Adrenal gland (tissue), 12 donors: ENCODE results near the gene NAALADL2. TPM values are rescaled to one million over a fixed set of nuclear protein-coding genes. Genes with fewer than 3 reads are reported as not detected.

Experiments used
- DNase-seq, 7 donors: peaks; one replicate each; pipeline ENCODE4 v3.0.0-alpha.2; 2019 to 2020
- H3K27ac ChIP-seq, 5 donors: fragments of 200-600 bp; sonication (generic) in 4 of 5; 1 replicate in 3 of 5; 2 replicates in 2 of 5; pipeline versions ENCODE4 v1.5.1 to v1.8.0; 2016 to 2020; ENCODE audit warnings: mild to moderate bottlenecking in 1 of 5
- H3K27me3 ChIP-seq: fragments of 200-600 bp; 2 replicates; pipeline ENCODE4 v1.8.0; 2021
- H3K36me3 ChIP-seq, 2 donors: fragments of 200-600 bp; replicated peaks in 1 of 2; 1 replicate in 1 of 2; 2 replicates in 1 of 2; pipeline versions ENCODE4 v1.5.1 to v1.8.0; 2018 to 2022
- H3K4me1 ChIP-seq, 2 donors: fragments of 200-600 bp; replicated peaks in 1 of 2; 1 replicate in 1 of 2; 2 replicates in 1 of 2; pipeline versions ENCODE4 v1.5.1 to v1.8.0; 2018 to 2021
- H3K4me3 ChIP-seq, 4 donors: fragments of 200-600 bp; sonication (generic) in 3 of 4; one replicate each; pipeline ENCODE4 v1.5.1; 2016 to 2018
- H3K9me3 ChIP-seq, 3 donors: fragments of 200-600 bp; sonication (generic) in 1 of 3; replicated peaks in 1 of 3; 1 replicate in 2 of 3; 2 replicates in 1 of 3; pipeline versions ENCODE4 v1.5.1 to v1.8.0; 2016 to 2021
- CTCF ChIP-seq, 6 experiments: fragments of 450-650 bp in 4 of 6; fragments of 200-600 bp in 2 of 6; sonication (generic) in 1 of 6; IDR thresholded peaks; 1 replicate in 5 of 6; 2 replicates in 1 of 6; pipeline versions ENCODE4 v1.5.1 to v1.8.0; 2016 to 2021; ENCODE audit warnings: antibody characterized with exemption in 6 of 6, mild to moderate bottlenecking in 2 of 6, moderate library complexity in 1 of 6
- POLR2A ChIP-seq, 2 donors: fragments of 450-650 bp; IDR thresholded peaks; one replicate each; pipeline ENCODE4 v1.6.1; 2017; ENCODE audit warnings: antibody characterized with exemption in 2 of 2, mild to moderate bottlenecking in 2 of 2, moderate library complexity in 1 of 2
- WGBS, 4 donors: extraction: QIAGEN DNeasy Blood & Tissue Kit in 2 of 4; methylation state at CpG; one replicate each; pipeline versions ENCODE4 v1.1.5 to v1.1.7; 2013 to 2017; 5-methylcytosine and 5-hydroxymethylcytosine counted together
- intact Hi-C, 2 donors: fragments of 100-400 bp; cut with DNase I; formaldehyde crosslinking; loops; one replicate each; pipeline versions ENCODE4 v1.14.1 to v1.15.0; 2022 to 2023
- polyA plus RNA-seq, 3 donors: library from polyadenylated mRNA; stranded (reverse); fragments of 200-250 nt in 2 of 3; fragments of 350-450 nt in 1 of 3; fragmentation: Illumina TruSeq in 1 of 3; extraction: RNeasy Lipid Tissue Mini Kit (QIAGEN cat#74804) in 1 of 3; gene quantifications; one replicate each; pipeline ENCODE4 v1.2.3, GENCODE V29; 2013 to 2014
- total RNA-seq, 9 donors: library from RNA; depleted of rRNA in 4 of 9; stranded (reverse); fragments of >200 nt in 4 of 9; fragments of 120-200 nt in 1 of 9; fragmentation: NEBNext Ultra II Directional in 1 of 9; extraction: Animal tissue kit (Norgen Biotek cat#: 25700) in 1 of 9; gene quantifications; one replicate each; pipeline versions ENCODE4 v1.1.0 to v1.2.4, GENCODE V29; 2013 to 2023
- donor health status: healthy with polysubstance abuse.
- donor health status: Bipolar disorder and iron deficiency.
- donor health status: DM: yes; HTN: yes; CAD: no.
- donor health status: DM: no; HTN: no; CAD: no.
- donor health status: DM: no; HTN: no; CAD: no.
- donor health status: DM: yes; HTN: yes; CAD: no.

NAALADL2 gene
- total and polyA plus RNA-seq, 12 donors: 0.24 to 7.8 (median 4.8) TPM

GRCh38 chr3:175001091-175001490 is 142.0 kb downstream of the NAALADL2 start:
- intact Hi-C loops: no loop called here
- TF ChIP-seq CTCF (IDR thresholded peaks at IDR 0.05): no peak
- TF ChIP-seq POLR2A (IDR thresholded peaks at IDR 0.05): no peak
- WGBS, 4 donors: 90 to 100% (median 98%) methylated on average over 1 of the region's 1 CpG
- no peak for DNase-seq
- H3K9me3 ChIP-seq: no peaks in the 10 kb centered on the region
- H3K4me3 ChIP-seq: no peak overlapping the region
- peaks cover 0 to 4% of the 10 kb centered on the region in 2 donors for H3K4me1 ChIP-seq
- H3K27me3 ChIP-seq: no peaks in the 10 kb centered on the region
- no peaks in the 10 kb centered on the region for H3K36me3 ChIP-seq
- H3K27ac ChIP-seq: no peak overlapping the region

GRCh38 chr3:175002732-175003143 is 143.6 kb downstream of the NAALADL2 start:
- Histone ChIP-seq H3K27ac (no peak overlapping the region), H3K9me3 (no peaks in the 10 kb centered on the region), H3K36me3 (no peaks in the 10 kb centered on the region), H3K4me3 (no peak overlapping the region), H3K4me1 (peaks cover 0 to 4% of the 10 kb centered on the region in 2 donors), H3K27me3 (no peaks in the 10 kb centered on the region)
- intact Hi-C loops: no loop called here
- no peak for TF ChIP-seq CTCF (IDR thresholded peaks at IDR 0.05)
- TF ChIP-seq POLR2A (IDR thresholded peaks at IDR 0.05): no peak
- DNase-seq: no peak
- 94 to 100% (median 95%) methylated on average over 1 of the region's 1 CpG for WGBS, 4 donors

- H3K4me1 ChIP-seq: peaks cover 0 to 4% of the 10 kb centered on the region in 2 donors
- DNase-seq: no peak
- WGBS, 4 donors: 79 to 93% (median 88%) methylated on average over 2 of the region's 2 CpGs
- no peaks in the 10 kb centered on the region for H3K36me3 ChIP-seq
- no peaks in the 10 kb centered on the region for H3K27me3 ChIP-seq
- no peaks in the 10 kb centered on the region for H3K9me3 ChIP-seq
- TF ChIP-seq POLR2A (IDR thresholded peaks at IDR 0.05) (no peak), CTCF (IDR thresholded peaks at IDR 0.05) (no peak)
- intact Hi-C loops: no loop called here
- H3K4me3 ChIP-seq: no peak overlapping the region
- no peak overlapping the region for H3K27ac ChIP-seq
Measured at GRCh38 chr3:175003590-175003989, 144.5 kb downstream of the NAALADL2 start.

- no peak for DNase-seq
- intact Hi-C loops: no loop called here
- WGBS, 4 donors: 55 to 59% (median 57%) methylated on average over 1 of the region's 1 CpG
- no peaks in the 10 kb centered on the region for H3K9me3 ChIP-seq
- no peaks in the 10 kb centered on the region for H3K36me3 ChIP-seq
- TF ChIP-seq POLR2A (IDR thresholded peaks at IDR 0.05): no peak
- no peak overlapping the region for H3K4me3 ChIP-seq
- H3K4me1 ChIP-seq: peaks cover 0 to 4% of the 10 kb centered on the region in 2 donors
- H3K27me3 ChIP-seq: no peaks in the 10 kb centered on the region
- no peak overlapping the region for H3K27ac ChIP-seq
Measured at GRCh38 chr3:175005193-175005592, 146.1 kb downstream of the NAALADL2 start.

- Histone ChIP-seq H3K4me3 (no peak overlapping the region), H3K9me3 (no peaks in the 10 kb centered on the region), H3K27ac (no peak overlapping the region), H3K36me3 (no peaks in the 10 kb centered on the region), H3K4me1 (peaks cover 0 to 4% of the 10 kb centered on the region in 2 donors), H3K27me3 (no peaks in the 10 kb centered on the region)
- no peak for DNase-seq
- 88 to 92% (median 91%) methylated on average over 5 of the region's 5 CpGs for WGBS, 4 donors
- intact Hi-C loops: no loop called here
- TF ChIP-seq CTCF (IDR thresholded peaks at IDR 0.05): no peak
- TF ChIP-seq POLR2A (IDR thresholded peaks at IDR 0.05): no peak
Measured at GRCh38 chr3:175005881-175006280, 146.7 kb downstream of the NAALADL2 start.
